HCT116 (cell line): ENCODE results near the gene CCDC124. TPM values are rescaled to one million over a fixed set of nuclear protein-coding genes. Genes with fewer than 3 reads are reported as not detected.

Source experiments
- ATAC-seq: fragments of 200-7000 bp; cut with Tn5 transposase; 2 replicates; pipeline ENCODE4 v1.9.1; 2020; ENCODE audit warnings: mild to moderate bottlenecking, moderate library complexity
- BruUV-seq: library from RNA; stranded (reverse); fragments of 400-500 nt; replicated peaks from 2 replicates; lab custom pipeline; 2021; lab: Mats Ljungman, UMichigan
- CTCF ChIA-PET: fragments of 300-600 bp; sonication (Branson Sonifier 250); formaldehyde crosslinking; loops from one replicate; lab custom pipeline; 2021; ENCODE audit warnings: antibody characterized with exemption; lab: Charles Lee
- POLR2A ChIA-PET: fragments of 300-600, 350-600 bp; sonication (Branson Sonifier 250); formaldehyde crosslinking; loops from one replicate; lab custom pipeline; 2021; ENCODE audit warnings: antibody characterized with exemption; lab: Charles Lee
- RAD21 ChIA-PET, 2 experiments: fragments of 300-600 bp; sonication (Branson Sonifier 250); formaldehyde crosslinking; loops; one replicate each; lab custom pipeline; 2023; ENCODE audit warnings: low total read pairs in 2 of 2; ENCODE audit not compliant: uncharacterized antibody in 2 of 2, unreplicated experiment in 2 of 2, low non-redundant PET in 1 of 2; lab: Charles Lee
- DNase-seq: peaks from one replicate; pipeline ENCODE4 v3.0.0-alpha.2; 2010; ENCODE audit warnings: low read depth, low spot score
- H2AFZ ChIP-seq: fragments of 200-600 bp; shearing (Covaris generic), sonication (generic); 2 replicates; pipeline ENCODE4 v1.6.1; 2017; ENCODE audit warnings: low read depth, mixed run types, mixed read lengths, antibody characterized with exemption, low read length; ENCODE audit not compliant: poor library complexity, severe bottlenecking
- H3K27ac ChIP-seq: 2 replicates; pipeline ENCODE4 v1.5.1; 2012; ENCODE audit warnings: low read depth, low read length
- H3K27me3 ChIP-seq: fragments of 200-600 bp; sonication (generic); 2 replicates; pipeline ENCODE4 v1.6.1; 2016; ENCODE audit warnings: mixed run types, low read length, mixed read lengths; ENCODE audit not compliant: insufficient read depth
- H3K36me3 ChIP-seq, 2 experiments: fragments of 200-500 bp in 1 of 2; fragments of 200-600 bp in 1 of 2; sonication (Bioruptor generic) in 1 of 2; sonication (generic) in 1 of 2; 2 replicates each; pipeline versions ENCODE4 v1.5.1 to v1.6.1; 2014 to 2016; ENCODE audit warnings: low read length in 2 of 2, inconsistent platforms in 1 of 2, mixed read lengths in 1 of 2, mixed run types in 1 of 2; ENCODE audit not compliant: insufficient read depth in 2 of 2, control insufficient read depth in 1 of 2
- H3K4me1 ChIP-seq, 2 experiments: fragments of 200-600 bp in 1 of 2; sonication (generic) in 1 of 2; 2 replicates each; pipeline versions ENCODE4 v1.5.1 to v1.6.1; 2012 to 2017; ENCODE audit warnings: low read length in 2 of 2, inconsistent platforms in 1 of 2, mild to moderate bottlenecking in 1 of 2, mixed read lengths in 1 of 2, mixed run types in 1 of 2, moderate library complexity in 1 of 2; ENCODE audit not compliant: insufficient read depth in 2 of 2, control insufficient read depth in 1 of 2
- H3K4me2 ChIP-seq: fragments of 200-600 bp; sonication (generic); 2 replicates; pipeline ENCODE4 v1.6.1; 2017; ENCODE audit warnings: mixed run types, low read length, mixed read lengths
- H3K4me3 ChIP-seq, 2 experiments: fragments of 200-600 bp in 1 of 2; sonication (generic) in 1 of 2; replicated peaks in 1 of 2; 2 replicates each; pipeline ENCODE4 v1.5.1; 2011 to 2016; ENCODE audit warnings: low read length in 2 of 2, control low read depth in 1 of 2, low read depth in 1 of 2, mild to moderate bottlenecking in 1 of 2, mixed read lengths in 1 of 2, mixed run types in 1 of 2
- H3K79me2 ChIP-seq: fragments of 200-600 bp; sonication (generic); 2 replicates; pipeline ENCODE4 v1.6.1; 2017; ENCODE audit warnings: mild to moderate bottlenecking, mixed run types, low read length, moderate library complexity, mixed read lengths; ENCODE audit not compliant: insufficient read depth
- H3K9ac ChIP-seq: fragments of 200-600 bp; sonication (generic); 2 replicates; pipeline ENCODE4 v1.6.1; 2016; ENCODE audit warnings: low read length, mixed read lengths
- H3K9me2 ChIP-seq: fragments of 200-600 bp; sonication (generic), shearing (Covaris generic); 2 replicates; pipeline ENCODE4 v1.6.1; 2017; ENCODE audit warnings: mixed run types, mild to moderate bottlenecking, moderate library complexity; ENCODE audit not compliant: insufficient read depth
- H3K9me3 ChIP-seq, 2 experiments: fragments of 200-500 bp in 1 of 2; fragments of 200-600 bp in 1 of 2; sonication (Bioruptor generic) in 1 of 2; sonication (generic) in 1 of 2; 2 replicates each; pipeline ENCODE4 v1.6.1; 2014 to 2017; ENCODE audit warnings: low read length in 2 of 2, mixed read lengths in 2 of 2, inconsistent platforms in 1 of 2, low read depth in 1 of 2, mild to moderate bottlenecking in 1 of 2, mixed run types in 1 of 2, moderate library complexity in 1 of 2; ENCODE audit not compliant: control insufficient read depth in 1 of 2, insufficient read depth in 1 of 2
- H4K20me1 ChIP-seq: fragments of 200-600 bp; sonication (generic), shearing (Covaris generic); 2 replicates; pipeline ENCODE4 v1.6.1; 2017; ENCODE audit warnings: mixed run types, mild to moderate bottlenecking, moderate library complexity; ENCODE audit not compliant: insufficient read depth
- CBX3 ChIP-seq: IDR thresholded peaks from 2 replicates; pipeline ENCODE4 v1.6.1; 2012; ENCODE audit warnings: low read depth
- EGR1 ChIP-seq: IDR thresholded peaks from 2 replicates; pipeline ENCODE4 v1.6.1; 2012; ENCODE audit warnings: low read depth
- ELF1 ChIP-seq: IDR thresholded peaks from 2 replicates; pipeline ENCODE4 v1.6.1; 2012; ENCODE audit warnings: low read depth, borderline replicate concordance
- FOSL1 ChIP-seq: IDR thresholded peaks from 2 replicates; pipeline ENCODE4 v1.6.1; 2012; ENCODE audit warnings: low read depth
- POLR2AphosphoS5 ChIP-seq: IDR thresholded peaks from 2 replicates; pipeline ENCODE4 v1.6.1; 2011; ENCODE audit warnings: mild to moderate bottlenecking, low read depth, low read length, moderate library complexity
- SIN3A ChIP-seq: IDR thresholded peaks from 2 replicates; pipeline ENCODE4 v1.6.1; 2012; ENCODE audit warnings: low read depth
- SRF ChIP-seq: IDR thresholded peaks from 2 replicates; pipeline ENCODE4 v1.6.1; 2012; ENCODE audit warnings: low read depth
- ZFX ChIP-seq: fragments of 450-650 bp; IDR thresholded peaks from 2 replicates; pipeline ENCODE4 v1.6.1; 2017
- ZNF274 ChIP-seq: fragments of 200-500 bp; sonication (Bioruptor generic); IDR thresholded peaks from 2 replicates; pipeline ENCODE4 v1.6.1; 2014; ENCODE audit warnings: mild to moderate bottlenecking, low read depth, low read length, inconsistent platforms
- intact Hi-C: fragments of 100-400 bp; cut with micrococcal nuclease; formaldehyde crosslinking; loops from 2 replicates; pipeline ENCODE4 v1.10.0; 2022
- total RNA-seq: library from RNA; stranded (reverse); gene quantifications from one replicate; pipeline ENCODE4 v1.2.1, GENCODE V29; 2021; ENCODE audit not compliant: unreplicated experiment
- TF ChIP-seq, protein P1 (sequence below): IDR thresholded peaks from 2 replicates; pipeline ENCODE4 v1.6.1; 2011; ENCODE audit warnings: mild to moderate bottlenecking, low read length, moderate library complexity; ENCODE audit not compliant: insufficient replicate concordance; ENCODE audit errors: extremely low read depth
- TF ChIP-seq, protein P2 (sequence below): IDR thresholded peaks from 2 replicates; pipeline ENCODE4 v1.6.1; 2012

CCDC124 gene
- total RNA-seq, 1 experiment from 2014 or later = 177 TPM

DNA sequence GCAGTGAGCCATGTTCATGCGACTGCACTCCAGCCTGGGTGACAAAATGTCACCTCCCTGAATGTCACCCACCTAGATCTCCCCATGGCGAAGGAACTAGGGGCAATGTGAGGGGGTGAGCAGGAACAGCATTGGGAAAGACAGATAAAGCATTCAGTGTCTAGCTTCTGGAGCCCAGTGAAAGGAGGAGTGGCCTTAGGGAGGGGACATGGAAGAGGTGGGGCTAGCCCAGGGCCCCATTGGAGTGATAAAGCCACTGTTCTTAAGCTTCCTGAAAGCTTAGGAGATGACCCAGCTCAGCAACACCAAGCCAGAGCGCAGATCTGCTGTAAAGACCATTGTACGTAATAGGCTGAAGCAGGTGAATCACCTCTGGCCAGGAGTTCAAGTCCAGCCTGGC lies 21.1 kb downstream of the CCDC124 start:
- RAD21 ChIA-PET = no interaction called here
- no peak overlapping the region for H2AFZ ChIP-seq
- peaks cover 5% of the 10 kb centered on the region; the same call in 1 of the 2 replicates for H3K27me3 ChIP-seq

DNA sequence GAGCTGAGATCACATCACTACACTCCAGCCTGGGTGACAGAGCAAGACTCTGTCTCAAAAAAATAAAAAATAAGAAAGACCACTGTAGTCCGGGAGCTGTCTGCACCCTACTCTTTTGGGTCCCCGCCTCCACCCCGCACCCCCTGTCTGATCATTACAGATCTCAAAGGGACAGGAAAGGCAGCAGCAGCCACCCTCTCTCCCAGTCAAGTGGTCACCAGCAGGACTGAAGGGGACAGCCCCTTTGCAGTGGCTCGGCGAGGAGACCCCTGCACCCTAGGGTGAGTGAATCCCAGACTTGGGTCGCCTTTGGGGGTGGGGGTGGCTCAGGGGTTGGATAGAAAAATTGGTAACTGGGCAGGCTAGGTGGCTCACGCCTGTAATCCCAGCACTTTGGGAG lies 21.6 kb downstream of the CCDC124 start:
- H3K4me1 ChIP-seq = peaks cover 23 to 29% of the 10 kb centered on the region in 2 experiments
- H3K9me3 ChIP-seq = no peaks in the 10 kb centered on the region
- no TSS peak for BruUV-seq
- peaks cover 5% of the 10 kb centered on the region; the same call in 1 of the 2 replicates for H3K27me3 ChIP-seq
- H3K4me2 ChIP-seq = no peak overlapping the region
- ChIA-PET CTCF (interaction anchor here (1.6 to 1.8 kb wide), 2 partner anchors 16 to 43 kb away, joined by 3 to 14 read pairs; no protein-coding TSS in a partner anchor), POLR2A (interaction anchor here (1.1 kb wide), 1 partner anchor 44 kb away, joined by 6 read pairs; no protein-coding TSS in a partner anchor), RAD21 (no interaction called here)
- H3K9ac ChIP-seq = no peak overlapping the region
- intact Hi-C loops = no loop called here
- no peaks in the 10 kb centered on the region for H3K36me3 ChIP-seq
- no peaks in the 10 kb centered on the region for H4K20me1 ChIP-seq
- DNase-seq = no peak
- no peak overlapping the region for H3K27ac ChIP-seq
- H3K9me2 ChIP-seq = no peaks in the 10 kb centered on the region
- ATAC-seq = no peak
- no peak for TF ChIP-seq CBX3
- no peak for TF ChIP-seq ZNF274
- no peak for TF ChIP-seq ZFX
- TF ChIP-seq POLR2AphosphoS5 = no peak
- no peak for TF ChIP-seq ELF1
- no peak for TF ChIP-seq SIN3A
- no peak for TF ChIP-seq EGR1
- TF ChIP-seq, protein P1, sequence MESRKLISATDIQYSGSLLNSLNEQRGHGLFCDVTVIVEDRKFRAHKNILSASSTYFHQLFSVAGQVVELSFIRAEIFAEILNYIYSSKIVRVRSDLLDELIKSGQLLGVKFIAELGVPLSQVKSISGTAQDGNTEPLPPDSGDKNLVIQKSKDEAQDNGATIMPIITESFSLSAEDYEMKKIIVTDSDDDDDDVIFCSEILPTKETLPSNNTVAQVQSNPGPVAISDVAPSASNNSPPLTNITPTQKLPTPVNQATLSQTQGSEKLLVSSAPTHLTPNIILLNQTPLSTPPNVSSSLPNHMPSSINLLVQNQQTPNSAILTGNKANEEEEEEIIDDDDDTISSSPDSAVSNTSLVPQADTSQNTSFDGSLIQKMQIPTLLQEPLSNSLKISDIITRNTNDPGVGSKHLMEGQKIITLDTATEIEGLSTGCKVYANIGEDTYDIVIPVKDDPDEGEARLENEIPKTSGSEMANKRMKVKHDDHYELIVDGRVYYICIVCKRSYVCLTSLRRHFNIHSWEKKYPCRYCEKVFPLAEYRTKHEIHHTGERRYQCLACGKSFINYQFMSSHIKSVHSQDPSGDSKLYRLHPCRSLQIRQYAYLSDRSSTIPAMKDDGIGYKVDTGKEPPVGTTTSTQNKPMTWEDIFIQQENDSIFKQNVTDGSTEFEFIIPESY = no peak
- TF ChIP-seq, protein P2, sequence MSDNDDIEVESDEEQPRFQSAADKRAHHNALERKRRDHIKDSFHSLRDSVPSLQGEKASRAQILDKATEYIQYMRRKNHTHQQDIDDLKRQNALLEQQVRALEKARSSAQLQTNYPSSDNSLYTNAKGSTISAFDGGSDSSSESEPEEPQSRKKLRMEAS = no peak
- no peaks in the 10 kb centered on the region for H3K79me2 ChIP-seq
- H3K4me3 ChIP-seq = no peak overlapping the region
- no peak overlapping the region for H2AFZ ChIP-seq

More for the DNA sequence above, 21.1 kb downstream of the CCDC124 start:
- Histone ChIP-seq H3K4me3 (no peak overlapping the region), H3K4me2 (no peak overlapping the region), H3K9ac (no peak overlapping the region), H3K4me1 (peaks cover 25 to 34% of the 10 kb centered on the region in 2 experiments), H3K27ac (no peak overlapping the region), H3K9me2 (no peaks in the 10 kb centered on the region)
- ATAC-seq = peak; percentile 41; the same call in 1 of the 2 replicates
- DNase-seq = no peak
- no peak for TF ChIP-seq SRF
- TF ChIP-seq FOSL1 = no peak
- TF ChIP-seq, all 23 proteins: peak for 0
- no TSS peak for BruUV-seq
- intact Hi-C loops = no loop called here
- Histone ChIP-seq H3K79me2 (no peaks in the 10 kb centered on the region), H4K20me1 (no peaks in the 10 kb centered on the region), H3K9me3 (no peaks in the 10 kb centered on the region), H3K36me3 (no peaks in the 10 kb centered on the region)
- POLR2A ChIA-PET = interaction anchor here (1.1 kb wide), 1 partner anchor 44 kb away, joined by 6 read pairs; no protein-coding TSS in a partner anchor
- CTCF ChIA-PET = interaction anchor here (1.8 kb wide), 1 partner anchor 44 kb away, joined by 14 read pairs; no protein-coding TSS in a partner anchor
